Keratinocyte (primary cell): ENCODE data around the gene FAM13C. TPM values are rescaled to one million over a fixed set of nuclear protein-coding genes. Genes with fewer than 3 reads are reported as not detected.

Source experiments
- DNase-seq: peaks from one replicate; pipeline ENCODE4 v3.0.0-alpha.2; 2011; ENCODE audit warnings: low read depth, missing footprints, low spot score
- FAIRE-seq: peaks from 2 replicates; lab custom pipeline; 2011; peaks lifted over from hg19 to GRCh38; lab: Jason Lieb, UNC
- H2AFZ ChIP-seq: 2 replicates; pipeline ENCODE4 v1.6.0; 2012; ENCODE audit warnings: low read length, control low read depth, inconsistent platforms; ENCODE audit not compliant: control insufficient read depth
- H3K27ac ChIP-seq: 2 replicates; pipeline ENCODE4 v1.5.1; 2011; ENCODE audit warnings: low read length; ENCODE audit not compliant: control insufficient read depth, insufficient read depth
- H3K27me3 ChIP-seq: 3 replicates; pipeline ENCODE4 v1.6.0; 2011; ENCODE audit warnings: low read length; ENCODE audit not compliant: control insufficient read depth, insufficient read depth; ENCODE audit errors: extremely low read depth
- H3K36me3 ChIP-seq, 2 experiments: 2 replicates in 1 of 2; 3 replicates in 1 of 2; pipeline ENCODE4 v1.5.1; 2011; ENCODE audit warnings: low read length in 2 of 2, mild to moderate bottlenecking in 1 of 2; ENCODE audit not compliant: control insufficient read depth in 2 of 2, insufficient read depth in 2 of 2; ENCODE audit errors: extremely low read depth in 1 of 2
- H3K4me1 ChIP-seq: 3 replicates; pipeline ENCODE4 v1.5.1; 2011; ENCODE audit warnings: low read length; ENCODE audit not compliant: control insufficient read depth, insufficient read depth; ENCODE audit errors: extremely low read depth
- H3K4me2 ChIP-seq: 3 replicates; pipeline ENCODE4 v1.6.0; 2011; ENCODE audit warnings: low read depth, low read length; ENCODE audit not compliant: control insufficient read depth, insufficient read depth; ENCODE audit errors: extremely low read depth
- H3K4me3 ChIP-seq, 3 experiments: fragments of 200-600 bp in 1 of 3; sonication (generic) in 1 of 3; 2 replicates in 2 of 3; 3 replicates in 1 of 3; pipeline ENCODE4 v1.5.1; 2011 to 2016; ENCODE audit warnings: low read length in 3 of 3, mild to moderate bottlenecking in 3 of 3, control low read depth in 2 of 3, inconsistent platforms in 1 of 3, low read depth in 1 of 3, mixed read lengths in 1 of 3, mixed run types in 1 of 3, moderate library complexity in 1 of 3; ENCODE audit not compliant: control insufficient read depth in 2 of 3, insufficient read depth in 2 of 3; ENCODE audit errors: extremely low read depth in 1 of 3
- H3K79me2 ChIP-seq: 2 replicates; pipeline ENCODE4 v1.6.0; 2012; ENCODE audit warnings: low read length; ENCODE audit not compliant: control insufficient read depth, insufficient read depth
- H3K9ac ChIP-seq: 3 replicates; pipeline ENCODE4 v1.6.0; 2011; ENCODE audit warnings: low read length; ENCODE audit not compliant: control insufficient read depth, insufficient read depth; ENCODE audit errors: extremely low read depth
- H3K9me1 ChIP-seq: 3 replicates; pipeline ENCODE4 v1.6.0; 2011; ENCODE audit warnings: low read length; ENCODE audit not compliant: control insufficient read depth, insufficient read depth; ENCODE audit errors: extremely low read depth
- H3K9me3 ChIP-seq: 2 replicates; pipeline ENCODE4 v1.5.1; 2012; ENCODE audit warnings: low read depth, low read length; ENCODE audit not compliant: control insufficient read depth
- H4K20me1 ChIP-seq: 3 replicates; pipeline ENCODE4 v1.6.0; 2011; ENCODE audit warnings: low read length; ENCODE audit not compliant: control insufficient read depth, insufficient read depth; ENCODE audit errors: extremely low read depth
- EZH2 ChIP-seq: IDR thresholded peaks from one replicate; pipeline ENCODE4 v1.6.1; 2012; ENCODE audit warnings: inconsistent platforms, mild to moderate bottlenecking, low read length, moderate library complexity
- dilution Hi-C: fragments of 300-500 bp; cut with MboI; formaldehyde crosslinking; loops from one replicate; pipeline ENCODE4 v1.7.0; 2020; ENCODE audit warnings: low sequenced_read_pairs; ENCODE audit not compliant: extremely low pct_ligation_motif_present
- polyA plus RNA-seq, 5 experiments: library from polyadenylated mRNA; depleted of rRNA in 3 of 5; stranded (reverse) in 3 of 5; stranded (forward) in 1 of 5; unstranded in 1 of 5; fragments of >200 nt; gene quantifications; 1 replicate in 1 of 5; 2 replicates in 3 of 5; 3 replicates in 1 of 5; pipeline versions ENCODE4 v1.2.1 to v1.2.3, GENCODE V29; 2011 to 2012; ENCODE audit warnings: missing spikeins in 2 of 5, low read depth in 1 of 5, low replicate concordance in 1 of 5
- TF ChIP-seq, protein P1 (sequence below), 3 experiments: IDR thresholded peaks in 1 of 3; conservative IDR thresholded peaks in 1 of 3; optimal IDR thresholded peaks in 1 of 3; 2 replicates in 2 of 3; 3 replicates in 1 of 3; pipeline versions ENCODE3 to v1.5.1; 2011; ENCODE audit warnings: low read length in 3 of 3, mild to moderate bottlenecking in 3 of 3, moderate library complexity in 2 of 3, control low read depth in 1 of 3, inconsistent platforms in 1 of 3; ENCODE audit not compliant: insufficient read depth in 2 of 3; ENCODE audit errors: extremely low read depth in 1 of 3

The FAM13C gene
- polyA plus RNA-seq, 1 donor (not counting 4 experiments of a cell fraction or from before 2014, with no cell fraction given) = 0.58 TPM

DNA sequence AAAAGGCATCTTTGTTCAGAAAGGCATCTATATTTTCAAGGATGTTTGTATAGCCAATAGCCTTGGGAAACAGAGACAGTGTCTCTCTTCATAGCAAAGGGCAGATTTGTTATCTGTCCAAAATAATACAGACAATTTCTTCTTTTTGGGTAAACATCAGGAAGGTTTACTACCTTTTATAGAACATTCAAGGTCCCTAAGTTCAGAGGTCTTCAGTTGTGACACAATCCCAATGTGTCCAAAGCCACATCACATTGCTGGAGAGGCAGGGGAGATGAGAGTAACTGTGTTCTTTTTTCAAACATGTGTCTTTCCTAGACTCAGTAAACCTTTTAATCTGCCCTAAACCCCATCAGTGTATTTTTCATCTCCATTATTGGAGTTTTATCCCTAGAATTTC lies 33.6 kb upstream of the FAM13C start:
- no peaks in the 10 kb centered on the region for H4K20me1 ChIP-seq
- H3K9me3 ChIP-seq = no peaks in the 10 kb centered on the region
- no peak for DNase-seq
- no peaks in the 10 kb centered on the region for H3K36me3 ChIP-seq
- H3K9me1 ChIP-seq = no peaks in the 10 kb centered on the region
- no peak overlapping the region for H2AFZ ChIP-seq
- dilution Hi-C loops = no loop called here
- no peak overlapping the region for H3K4me2 ChIP-seq
- no peak overlapping the region for H3K4me3 ChIP-seq
- H3K27me3 ChIP-seq = no peaks in the 10 kb centered on the region
- no peak overlapping the region for H3K9ac ChIP-seq
- no peaks in the 10 kb centered on the region for H3K4me1 ChIP-seq
- no peaks in the 10 kb centered on the region for H3K79me2 ChIP-seq
- no peak for TF ChIP-seq EZH2
- TF ChIP-seq, protein P1, sequence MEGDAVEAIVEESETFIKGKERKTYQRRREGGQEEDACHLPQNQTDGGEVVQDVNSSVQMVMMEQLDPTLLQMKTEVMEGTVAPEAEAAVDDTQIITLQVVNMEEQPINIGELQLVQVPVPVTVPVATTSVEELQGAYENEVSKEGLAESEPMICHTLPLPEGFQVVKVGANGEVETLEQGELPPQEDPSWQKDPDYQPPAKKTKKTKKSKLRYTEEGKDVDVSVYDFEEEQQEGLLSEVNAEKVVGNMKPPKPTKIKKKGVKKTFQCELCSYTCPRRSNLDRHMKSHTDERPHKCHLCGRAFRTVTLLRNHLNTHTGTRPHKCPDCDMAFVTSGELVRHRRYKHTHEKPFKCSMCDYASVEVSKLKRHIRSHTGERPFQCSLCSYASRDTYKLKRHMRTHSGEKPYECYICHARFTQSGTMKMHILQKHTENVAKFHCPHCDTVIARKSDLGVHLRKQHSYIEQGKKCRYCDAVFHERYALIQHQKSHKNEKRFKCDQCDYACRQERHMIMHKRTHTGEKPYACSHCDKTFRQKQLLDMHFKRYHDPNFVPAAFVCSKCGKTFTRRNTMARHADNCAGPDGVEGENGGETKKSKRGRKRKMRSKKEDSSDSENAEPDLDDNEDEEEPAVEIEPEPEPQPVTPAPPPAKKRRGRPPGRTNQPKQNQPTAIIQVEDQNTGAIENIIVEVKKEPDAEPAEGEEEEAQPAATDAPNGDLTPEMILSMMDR (optimal IDR thresholded peaks at IDR 0.05 in 1 of 3, IDR thresholded peaks at IDR 0.05 in 1 of 3, conservative IDR thresholded peaks at IDR 0.05 in 1 of 3; ENCODE audit: extremely low read depth in 1 of 3, insufficient read depth in 2 of 3, low read length in 3 of 3) = no peak
- no peak overlapping the region for H3K27ac ChIP-seq
- no peak for FAIRE-seq

GRCh38 chr10:59393349-59393748 lies 31.0 kb upstream of the FAM13C start:
- H3K4me1 ChIP-seq = no peaks in the 10 kb centered on the region
- H3K9me3 ChIP-seq = no peaks in the 10 kb centered on the region
- no peak for FAIRE-seq
- no peak overlapping the region for H3K9ac ChIP-seq
- H3K9me1 ChIP-seq = no peaks in the 10 kb centered on the region
- H3K79me2 ChIP-seq = no peaks in the 10 kb centered on the region
- no peak for TF ChIP-seq EZH2
- TF ChIP-seq, protein P1 (optimal IDR thresholded peaks at IDR 0.05 in 1 of 3, IDR thresholded peaks at IDR 0.05 in 1 of 3, conservative IDR thresholded peaks at IDR 0.05 in 1 of 3; ENCODE audit: extremely low read depth in 1 of 3, insufficient read depth in 2 of 3, low read length in 3 of 3) = no peak
- no peaks in the 10 kb centered on the region for H4K20me1 ChIP-seq
- no peak overlapping the region for H3K4me2 ChIP-seq
- no peaks in the 10 kb centered on the region for H3K36me3 ChIP-seq
- H2AFZ ChIP-seq = no peak overlapping the region
- no peak overlapping the region for H3K4me3 ChIP-seq
- dilution Hi-C loops = no loop called here
- H3K27ac ChIP-seq = no peak overlapping the region
- DNase-seq = no peak
- no peaks in the 10 kb centered on the region for H3K27me3 ChIP-seq
